Suprapubic skin (tissue), 3 donors: ENCODE results near the gene SLC25A6.
"Not testable (repeated sequence)": the region's sequence is repeated elsewhere in the genome, so short reads cannot be mapped to it uniquely, and the experiment has no call there.

Source experiments
- POLR2A ChIP-seq, 2 donors: fragments of 450-650 bp; IDR thresholded peaks; one replicate each; pipeline ENCODE4 v1.6.1; 2017; ENCODE audit warnings: antibody characterized with exemption in 2 of 2, mild to moderate bottlenecking in 2 of 2, moderate library complexity in 2 of 2
- TF ChIP-seq, protein P1 (sequence below), 2 donors: fragments of 200-600 bp in 1 of 2; fragments of 450-650 bp in 1 of 2; sonication (generic) in 1 of 2; IDR thresholded peaks; one replicate each; pipeline ENCODE4 v1.5.1; 2016 to 2019; ENCODE audit warnings: antibody characterized with exemption in 2 of 2, mild to moderate bottlenecking in 1 of 2, moderate library complexity in 1 of 2

- TF ChIP-seq, protein P1, sequence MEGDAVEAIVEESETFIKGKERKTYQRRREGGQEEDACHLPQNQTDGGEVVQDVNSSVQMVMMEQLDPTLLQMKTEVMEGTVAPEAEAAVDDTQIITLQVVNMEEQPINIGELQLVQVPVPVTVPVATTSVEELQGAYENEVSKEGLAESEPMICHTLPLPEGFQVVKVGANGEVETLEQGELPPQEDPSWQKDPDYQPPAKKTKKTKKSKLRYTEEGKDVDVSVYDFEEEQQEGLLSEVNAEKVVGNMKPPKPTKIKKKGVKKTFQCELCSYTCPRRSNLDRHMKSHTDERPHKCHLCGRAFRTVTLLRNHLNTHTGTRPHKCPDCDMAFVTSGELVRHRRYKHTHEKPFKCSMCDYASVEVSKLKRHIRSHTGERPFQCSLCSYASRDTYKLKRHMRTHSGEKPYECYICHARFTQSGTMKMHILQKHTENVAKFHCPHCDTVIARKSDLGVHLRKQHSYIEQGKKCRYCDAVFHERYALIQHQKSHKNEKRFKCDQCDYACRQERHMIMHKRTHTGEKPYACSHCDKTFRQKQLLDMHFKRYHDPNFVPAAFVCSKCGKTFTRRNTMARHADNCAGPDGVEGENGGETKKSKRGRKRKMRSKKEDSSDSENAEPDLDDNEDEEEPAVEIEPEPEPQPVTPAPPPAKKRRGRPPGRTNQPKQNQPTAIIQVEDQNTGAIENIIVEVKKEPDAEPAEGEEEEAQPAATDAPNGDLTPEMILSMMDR (IDR thresholded peaks at IDR 0.05), result not testable (repeated sequence)
- TF ChIP-seq POLR2A (IDR thresholded peaks at IDR 0.05), result not testable (repeated sequence)
Measured at GRCh38 chrX:1403867-1404266, 12.0 kb upstream of the SLC25A6 start.
